IMR-90 (cell line): ENCODE data around the gene CCDC71.

Experiments used
- CTCF ChIP-seq: conservative IDR thresholded peaks from 2 replicates; pipeline ENCODE4 v1.5.1; 2012; ENCODE audit warnings: mild to moderate bottlenecking, low read depth, low read length, improper control_type of control experiment
- FOS ChIP-seq: fragments of 150-350 bp; IDR thresholded peaks from 2 replicates; pipeline ENCODE4 v1.6.1; 2016; ENCODE audit warnings: low read depth, low read length
- MXI1 ChIP-seq: IDR thresholded peaks from 2 replicates; pipeline ENCODE4 v1.6.1; 2012; ENCODE audit warnings: low read depth, mild to moderate bottlenecking, low read length, moderate library complexity, borderline replicate concordance
- POLR2A ChIP-seq: IDR thresholded peaks from 2 replicates; pipeline ENCODE4 v1.6.1; 2012; ENCODE audit warnings: mild to moderate bottlenecking, low read depth, low read length
- RAD21 ChIP-seq: IDR thresholded peaks from 2 replicates; pipeline ENCODE4 v1.6.1; 2012; ENCODE audit warnings: low read length, improper control_type of control experiment
- SMC3 ChIP-seq: fragments of 150-350 bp; IDR thresholded peaks from 2 replicates; pipeline ENCODE4 v1.6.1; 2016; ENCODE audit warnings: low read depth, mild to moderate bottlenecking, antibody characterized with exemption, low read length, moderate library complexity
- USF2 ChIP-seq: fragments of 150-350 bp; IDR thresholded peaks from 2 replicates; pipeline ENCODE4 v1.6.1; 2017; ENCODE audit warnings: mild to moderate bottlenecking, antibody characterized with exemption, low read length, low read depth
- TF ChIP-seq, protein P1 (sequence below): fragments of 150-350 bp; IDR thresholded peaks from 2 replicates; pipeline ENCODE4 v1.6.1; 2016; ENCODE audit warnings: low read depth, mild to moderate bottlenecking, low read length, moderate library complexity, borderline replicate concordance

DNA sequence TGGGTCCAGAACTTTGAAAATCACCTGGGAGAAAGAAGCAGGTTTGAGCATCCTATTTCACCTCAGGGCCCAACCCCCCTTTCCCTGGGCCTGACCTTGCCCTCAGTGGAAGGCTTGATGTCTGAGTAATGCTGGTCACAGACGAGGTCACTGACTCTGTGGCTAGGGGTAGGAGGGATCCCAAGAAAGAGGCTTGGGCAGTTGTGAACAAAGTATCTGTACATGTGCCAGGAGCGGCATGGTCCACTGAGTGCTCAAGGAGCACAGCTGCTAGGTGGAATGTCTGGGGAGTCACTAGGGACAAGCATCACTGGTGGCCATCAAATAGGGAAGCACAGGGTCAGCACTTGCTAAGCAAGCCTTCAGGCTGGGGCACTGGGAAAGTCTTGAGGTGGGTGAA, 7.3 kb downstream of the CCDC71 start:
- TF ChIP-seq CTCF, result no peak
- no peak for TF ChIP-seq SMC3
- no peak for TF ChIP-seq RAD21
- TF ChIP-seq, protein P1, sequence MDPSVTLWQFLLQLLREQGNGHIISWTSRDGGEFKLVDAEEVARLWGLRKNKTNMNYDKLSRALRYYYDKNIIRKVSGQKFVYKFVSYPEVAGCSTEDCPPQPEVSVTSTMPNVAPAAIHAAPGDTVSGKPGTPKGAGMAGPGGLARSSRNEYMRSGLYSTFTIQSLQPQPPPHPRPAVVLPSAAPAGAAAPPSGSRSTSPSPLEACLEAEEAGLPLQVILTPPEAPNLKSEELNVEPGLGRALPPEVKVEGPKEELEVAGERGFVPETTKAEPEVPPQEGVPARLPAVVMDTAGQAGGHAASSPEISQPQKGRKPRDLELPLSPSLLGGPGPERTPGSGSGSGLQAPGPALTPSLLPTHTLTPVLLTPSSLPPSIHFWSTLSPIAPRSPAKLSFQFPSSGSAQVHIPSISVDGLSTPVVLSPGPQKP, result no peak
- no peak for TF ChIP-seq POLR2A
- no peak for TF ChIP-seq MXI1
- TF ChIP-seq FOS, result no peak
- TF ChIP-seq USF2, result no peak
